Left renal pelvis (tissue), 4 donors: ENCODE data around the gene KLC1. TPM values are rescaled to one million over a fixed set of nuclear protein-coding genes. Genes with fewer than 3 reads are reported as not detected.

Experiments used
- DNase-seq, 4 donors: peaks; one replicate each; pipeline ENCODE4 v3.0.0-alpha.2; 2013; ENCODE audit warnings: low read depth in 4 of 4, low spot score in 3 of 4
- polyA plus RNA-seq, 4 donors: library from polyadenylated mRNA; unstranded; fragments of 120-200 nt; gene quantifications; one replicate each; pipeline ENCODE4 v1.2.1, GENCODE V29; 2013; ENCODE audit not compliant: insufficient read length in 4 of 4

Gene KLC1
- polyA plus RNA-seq, 4 donors: 74.6 to 154 (median 106) TPM

- DNase-seq: no peak
These were observed 114.7 kb downstream of the KLC1 start for GRCh38 chr14:103743691-103744090.

DNA sequence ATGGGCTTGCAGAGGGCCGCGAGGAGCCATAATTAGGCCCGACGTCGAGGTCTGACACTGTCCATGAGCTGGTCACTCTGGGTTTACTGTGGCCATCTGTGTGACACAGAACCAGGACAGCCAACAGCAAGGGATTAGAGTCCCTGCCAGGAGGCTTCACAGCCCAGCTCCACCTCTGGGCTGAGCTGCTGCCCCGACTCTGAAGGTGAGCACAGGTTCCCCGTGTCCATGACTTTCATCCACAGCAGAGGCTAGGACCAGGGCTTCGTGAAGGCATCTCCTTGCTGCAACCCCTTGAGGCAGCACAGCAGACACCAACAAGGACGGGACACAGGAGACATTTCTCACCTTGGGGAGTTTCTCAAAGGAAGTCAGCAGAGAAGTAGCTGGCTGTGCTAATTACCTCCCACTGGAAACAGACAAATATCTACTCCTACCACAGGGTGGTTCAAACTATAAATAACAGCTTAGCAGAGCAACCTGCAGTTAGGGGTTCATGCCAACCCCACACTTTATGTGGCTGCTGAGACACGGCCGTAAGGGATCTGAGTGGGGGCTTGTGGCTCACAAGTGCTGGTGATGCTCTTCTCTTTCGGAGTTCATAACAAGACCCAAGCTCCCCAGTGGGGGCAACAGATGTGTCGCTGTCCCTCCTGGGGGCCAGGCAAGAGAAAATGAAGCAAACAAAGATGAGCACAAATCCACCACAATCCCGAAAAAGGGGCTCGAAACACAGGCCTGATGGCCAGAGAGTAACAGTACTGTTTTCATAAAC, 115.8 kb downstream of the KLC1 start:
- no peak for DNase-seq

DNA sequence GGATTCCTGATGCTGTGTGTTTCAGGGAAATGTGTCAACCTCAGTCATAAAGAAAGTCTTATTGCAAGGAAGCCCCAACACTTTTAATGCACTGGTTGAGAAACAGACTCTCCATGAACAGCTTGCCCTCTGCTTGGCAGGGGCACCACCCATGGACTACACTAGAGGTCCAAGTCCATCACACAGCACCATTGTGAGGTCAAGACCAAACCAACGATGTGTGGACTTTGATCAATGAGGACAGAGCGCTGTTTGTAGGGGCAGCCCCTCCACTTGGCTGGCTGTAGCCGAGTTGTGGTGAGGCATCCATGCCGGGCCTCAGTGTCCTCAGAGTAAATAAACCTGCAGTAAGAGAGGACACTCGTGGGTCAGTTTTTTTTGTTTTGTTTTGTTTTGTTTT, 116.4 kb downstream of the KLC1 start:
- no peak for DNase-seq

GRCh38 chr14:103746701-103747100, 117.7 kb downstream of the KLC1 start:
- no peak for DNase-seq

GRCh38 chr14:103748534-103748857, 119.5 kb downstream of the KLC1 start:
- no peak for DNase-seq

DNA sequence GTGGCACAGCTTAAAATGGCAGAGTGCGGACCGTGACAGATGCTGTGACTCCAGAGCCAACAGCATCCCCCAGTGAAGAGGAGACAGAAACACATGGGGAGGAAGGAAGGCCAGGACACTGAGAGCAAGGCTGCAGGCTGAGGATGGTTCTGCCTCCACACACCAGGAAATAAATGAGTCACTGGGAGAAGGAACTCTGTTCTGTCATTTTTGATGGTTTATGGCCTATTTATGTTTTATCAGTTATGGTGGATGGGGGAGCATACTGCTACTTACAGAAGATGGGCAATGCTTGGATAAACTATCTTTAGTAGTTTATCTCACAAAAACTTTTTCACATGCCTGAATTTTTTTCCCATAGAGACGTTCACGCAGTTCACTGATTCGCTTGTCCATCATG, 120.4 kb downstream of the KLC1 start:
- DNase-seq: no peak

GRCh38 chr14:103749860-103750259, 120.8 kb downstream of the KLC1 start:
- no peak for DNase-seq

Other genes with a start within 250 kb of the KLC1 start
- gene MARK3, start 243.8 kb upstream of the KLC1 start, polyA plus RNA-seq: 100 to 1,000 TPM in 1 of 4 donors, 10 to 100 TPM in 3; 79.3 to 106 (median 94.3) TPM
- 100 to 1,000 TPM in 3 of 4 donors, 10 to 100 TPM in 1; 65.6 to 159 (median 121) TPM for gene CKB, start 106.4 kb upstream of the KLC1 start, polyA plus RNA-seq
- 1 to 10 TPM; 5.6 to 9.0 (median 6.2) TPM for gene TRMT61A, start 100.0 kb upstream of the KLC1 start, polyA plus RNA-seq
- 10 to 100 TPM; 22.7 to 34.6 (median 31.5) TPM for gene BAG5, start 66.6 kb upstream of the KLC1 start, polyA plus RNA-seq
- gene COA8, start 66.3 kb upstream of the KLC1 start, polyA plus RNA-seq: 10 to 100 TPM; 26.7 to 46.0 (median 42.1) TPM
- 10 to 100 TPM; 11.5 to 23.9 (median 12.6) TPM for gene XRCC3, start 86.2 kb downstream of the KLC1 start, polyA plus RNA-seq
- 10 to 100 TPM; 50.6 to 60.4 (median 55.2) TPM for gene ZFYVE21, start 86.6 kb downstream of the KLC1 start, polyA plus RNA-seq
- gene PPP1R13B, start 218.4 kb downstream of the KLC1 start, polyA plus RNA-seq: 10 to 100 TPM; 14.5 to 38.8 (median 32.8) TPM